H54 (cell line): Measurements from ENCODE around the gene IDH3B.

Experiments used
- DNase-seq: peaks from one replicate; pipeline ENCODE4 v3.0.0; 2011; ENCODE audit warnings: low spot score, mixed read lengths; ENCODE audit not compliant: insufficient read length
- FAIRE-seq: peaks from 3 replicates; lab custom pipeline; 2011; peaks lifted over from hg19 to GRCh38; lab: Jason Lieb, UNC
- POLR2A ChIP-seq: IDR thresholded peaks from 2 replicates; pipeline ENCODE4 v1.6.1; 2011; ENCODE audit warnings: low read depth, mild to moderate bottlenecking, low read length

Gene IDH3B

GRCh38 chr20:2637246-2637645 is 26.8 kb downstream of the IDH3B start:
- no peak for DNase-seq
- no peak for FAIRE-seq
- no peak for TF ChIP-seq POLR2A

DNA sequence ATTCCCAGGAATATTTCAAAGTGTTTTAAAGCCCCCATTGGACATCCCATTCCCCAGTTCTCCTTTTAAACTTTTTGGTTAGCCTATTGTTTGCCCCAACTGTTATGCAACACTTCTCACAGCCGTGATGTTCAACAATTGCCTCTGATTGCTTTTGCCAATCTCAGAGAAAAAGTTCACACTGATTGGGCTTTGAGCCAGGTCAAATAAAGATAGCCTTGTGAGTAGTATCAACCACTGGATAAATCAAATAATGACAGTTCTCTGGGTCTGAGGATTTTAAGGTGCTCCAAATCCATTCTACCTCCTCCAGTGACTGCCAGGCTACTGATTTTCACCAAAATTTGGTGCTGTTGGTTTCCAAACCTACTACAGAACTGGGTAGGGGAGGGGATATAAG is 30.6 kb downstream of the IDH3B start:
- no peak for FAIRE-seq
- DNase-seq: no peak
- no peak for TF ChIP-seq POLR2A

DNA sequence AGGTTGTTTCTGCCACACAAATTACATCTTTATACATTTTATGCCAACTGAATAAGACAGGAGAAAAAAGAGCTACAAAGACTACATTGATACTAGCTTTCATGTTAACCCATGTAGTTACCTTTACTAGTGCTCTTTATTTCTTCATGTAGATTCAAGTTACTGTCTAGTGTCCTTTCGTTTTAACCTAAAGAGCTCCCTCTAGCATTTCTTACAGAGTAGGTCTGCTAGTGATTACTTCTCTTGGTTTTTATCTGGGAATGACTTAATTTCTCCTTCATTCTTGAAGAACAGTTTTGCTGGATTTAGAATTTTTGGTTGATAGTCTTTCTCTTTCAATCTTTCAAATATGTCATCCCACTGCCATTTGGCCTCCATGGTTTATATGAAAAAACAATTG is 32.8 kb downstream of the IDH3B start:
- FAIRE-seq (no peak), DNase-seq (no peak)
- no peak for TF ChIP-seq POLR2A

DNA sequence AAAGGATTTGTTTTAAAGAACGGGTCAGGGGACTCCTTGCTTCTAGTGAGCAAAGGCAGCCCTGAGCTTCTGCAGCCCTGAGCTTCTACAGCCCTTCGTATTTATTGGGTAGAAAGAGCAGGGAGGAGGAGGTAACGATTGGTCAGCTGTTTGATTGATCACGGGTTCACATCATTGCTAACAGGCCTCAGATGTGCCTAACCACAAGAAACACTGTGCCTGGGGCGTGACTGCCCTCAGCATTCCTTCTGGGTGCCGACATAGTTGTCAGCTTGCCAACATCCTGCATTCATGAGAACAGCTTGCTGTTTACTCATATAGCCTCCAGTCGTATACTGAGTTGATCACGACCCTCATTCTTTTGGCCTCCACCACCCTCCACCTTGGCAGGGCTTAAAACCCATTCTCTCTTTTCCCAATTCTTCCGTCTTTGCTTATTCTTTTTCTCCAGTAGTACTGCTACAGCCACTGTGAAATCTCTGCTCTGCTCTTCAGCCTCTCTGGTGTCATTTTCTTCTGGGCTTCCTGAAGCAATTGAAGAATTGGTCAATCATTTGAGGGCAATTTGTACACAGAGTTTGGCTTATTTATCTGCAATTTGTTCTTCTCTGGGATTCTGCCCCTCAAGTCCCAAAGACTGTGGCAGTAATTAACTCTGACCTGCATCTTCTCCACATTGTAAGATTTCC is 37.0 kb downstream of the IDH3B start:
- FAIRE-seq (peak; percentile 36), DNase-seq (no peak)
- no peak for TF ChIP-seq POLR2A

DNA sequence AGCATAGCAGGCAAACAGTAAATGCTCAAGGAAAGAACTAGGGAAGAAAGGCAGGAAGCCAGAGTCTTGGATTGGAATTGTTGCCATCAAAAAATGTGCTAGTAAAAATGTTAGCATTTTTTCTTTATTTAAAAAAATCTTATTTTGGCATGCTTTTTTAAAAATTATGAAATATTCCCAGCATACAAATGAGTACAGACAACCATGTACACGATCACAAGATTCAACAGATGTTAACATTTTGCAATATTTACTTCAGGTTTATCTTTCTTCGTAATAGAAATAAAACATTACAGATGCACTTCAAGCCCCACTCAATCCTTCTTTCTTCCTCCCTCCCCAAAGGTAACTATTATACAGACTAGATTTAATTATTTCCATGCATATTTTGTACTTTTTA is 39.0 kb downstream of the IDH3B start:
- DNase-seq (no peak), FAIRE-seq (no peak)
- TF ChIP-seq POLR2A: no peak

- TF ChIP-seq POLR2A: no peak
- FAIRE-seq (no peak), DNase-seq (no peak)
Measured at GRCh38 chr20:2624190-2624589, 39.8 kb downstream of the IDH3B start.

DNA sequence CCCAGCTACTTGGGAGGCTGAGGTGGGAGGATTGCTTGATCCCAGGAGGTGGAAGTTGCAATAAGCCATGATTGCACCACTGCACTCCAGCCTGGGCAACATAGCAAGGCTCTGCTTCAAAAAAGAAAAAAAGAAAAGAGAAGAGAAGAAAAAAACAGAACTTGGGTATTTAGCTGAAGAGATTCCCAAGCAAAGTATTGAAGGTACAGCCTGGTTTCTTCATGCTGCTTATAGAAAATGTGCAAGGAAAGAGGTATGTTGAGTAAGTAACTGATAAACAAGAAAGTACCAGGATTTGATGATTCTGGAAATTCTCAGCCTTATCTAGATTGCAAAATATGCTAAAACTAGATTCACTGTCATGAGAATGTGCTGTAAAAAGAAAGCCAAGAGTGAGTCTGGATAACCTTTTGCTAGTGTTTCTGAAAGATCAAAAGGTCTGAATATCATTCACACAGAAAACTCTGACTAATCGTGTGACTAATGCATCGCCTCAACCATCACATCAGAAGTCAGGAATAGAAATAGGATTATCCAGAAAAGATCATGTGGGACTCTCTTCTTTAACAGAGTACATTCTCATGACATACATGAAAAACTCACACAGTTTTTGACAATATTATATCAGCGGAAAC is 43.9 kb downstream of the IDH3B start:
- no peak for FAIRE-seq
- no peak for DNase-seq

GRCh38 chr20:2619337-2619736 is 44.7 kb downstream of the IDH3B start:
- no peak for FAIRE-seq
- no peak for DNase-seq
- no peak for TF ChIP-seq POLR2A

More for the DNA sequence above, 43.9 kb downstream of the IDH3B start:
- TF ChIP-seq POLR2A: no peak

DNA sequence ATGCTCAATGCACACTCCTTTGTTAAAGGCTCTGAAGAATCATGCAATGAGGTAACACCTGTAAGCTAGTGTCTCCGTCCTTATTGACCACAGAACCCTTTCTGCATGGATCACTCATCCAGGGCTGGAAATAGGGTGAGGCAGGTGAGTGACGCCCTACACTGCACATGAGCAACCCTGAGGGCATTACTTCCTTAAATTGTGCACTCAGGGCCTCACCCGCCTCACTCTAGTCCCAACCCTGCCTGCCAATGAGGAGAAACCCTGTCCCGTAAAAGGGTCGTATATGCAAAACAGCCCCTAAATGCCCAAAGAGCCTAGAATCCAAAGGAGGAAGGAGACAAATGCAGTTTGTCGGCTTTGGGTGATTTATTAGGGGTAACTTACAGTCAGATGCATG is 45.2 kb downstream of the IDH3B start:
- FAIRE-seq (no peak), DNase-seq (no peak)
- no peak for TF ChIP-seq POLR2A

DNA sequence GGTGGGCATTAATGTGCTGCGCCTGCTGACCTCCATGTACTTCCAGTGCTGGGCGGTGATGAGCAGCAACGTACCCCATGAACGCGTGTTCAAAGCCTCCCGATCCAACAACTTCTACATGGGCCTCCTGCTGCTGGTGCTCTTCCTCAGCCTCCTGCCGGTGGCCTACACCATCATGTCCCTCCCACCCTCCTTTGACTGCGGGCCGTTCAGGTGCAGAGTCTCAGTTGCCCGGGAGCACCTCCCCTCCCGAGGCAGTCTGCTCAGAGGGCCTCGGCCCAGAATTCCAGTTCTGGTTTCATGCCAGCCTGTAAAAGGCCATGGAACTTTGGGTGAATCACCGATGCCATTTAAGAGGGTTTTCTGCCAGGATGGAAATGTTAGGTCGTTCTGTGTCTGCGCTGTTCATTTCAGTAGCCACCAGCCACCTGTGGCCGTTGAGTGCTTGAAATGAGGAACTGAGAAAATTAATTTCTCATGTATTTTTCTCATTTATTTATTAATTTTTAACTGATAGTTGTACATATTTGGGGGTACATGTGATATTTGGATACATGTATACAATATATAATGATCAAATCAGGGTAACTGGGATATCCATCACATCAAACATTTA is 46.8 kb downstream of the IDH3B start:
- FAIRE-seq (no peak), DNase-seq (no peak)
- no peak for TF ChIP-seq POLR2A

DNA sequence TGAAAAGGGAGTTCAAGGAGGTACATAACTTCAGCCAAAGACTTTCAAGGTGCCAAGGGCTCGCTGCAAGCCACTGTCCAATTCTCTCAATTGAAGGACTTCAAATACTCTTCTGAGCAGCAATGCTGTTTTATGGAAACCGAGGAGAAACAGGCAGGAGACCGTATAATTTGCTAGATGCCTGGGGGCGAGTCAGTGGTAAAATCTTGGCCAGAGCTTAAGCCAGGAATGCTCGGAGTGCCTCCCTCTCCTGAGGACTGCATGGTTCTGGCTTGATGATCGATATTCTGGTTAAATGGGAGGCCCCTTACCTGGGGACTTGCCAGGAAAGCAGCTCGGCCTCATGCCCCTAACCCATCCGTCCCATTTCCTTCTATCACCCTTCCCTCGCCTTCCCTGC is 47.4 kb downstream of the IDH3B start:
- TF ChIP-seq POLR2A: no peak
- no peak for DNase-seq
- no peak for FAIRE-seq

GRCh38 chr20:2612073-2612472 is 51.9 kb downstream of the IDH3B start:
- no peak for FAIRE-seq
- no peak for TF ChIP-seq POLR2A
- DNase-seq: no peak

DNA sequence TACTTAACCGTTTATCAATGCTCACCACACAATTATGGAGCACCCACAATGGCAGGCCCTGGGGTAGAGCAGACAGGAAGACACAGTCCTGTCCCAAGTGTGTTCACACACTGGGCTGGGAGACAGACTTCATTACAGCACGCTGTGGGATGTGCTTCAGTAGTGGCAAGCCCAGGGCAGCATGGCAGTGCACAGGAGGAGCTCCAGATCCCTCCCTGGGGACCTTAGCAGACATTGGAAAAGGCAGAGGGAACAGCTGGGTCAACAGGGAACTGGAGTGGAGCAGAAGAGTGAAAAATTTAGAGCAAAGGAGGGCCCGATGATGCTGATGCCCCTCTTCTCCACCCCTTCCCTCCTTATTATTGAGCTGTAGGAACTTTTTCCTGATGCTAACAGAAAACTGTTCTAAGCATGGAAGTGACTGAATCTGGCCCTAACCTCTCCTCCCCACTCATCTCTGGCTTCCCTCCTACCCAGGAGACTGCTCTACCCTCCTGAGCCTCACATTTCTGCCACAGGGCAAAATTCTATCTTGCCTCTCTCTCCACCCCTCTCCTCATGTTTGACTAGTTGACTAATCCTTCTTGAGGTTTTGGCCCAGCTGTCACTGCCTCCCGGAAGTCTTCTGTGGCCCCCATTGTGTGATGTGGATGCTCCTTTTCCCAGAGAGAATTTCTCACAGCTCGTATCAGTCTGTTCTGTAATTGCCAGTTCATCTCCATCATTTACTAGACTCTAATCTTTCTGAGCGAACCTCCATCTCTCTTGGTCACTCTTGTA is 52.9 kb downstream of the IDH3B start:
- DNase-seq: no peak
- no peak for TF ChIP-seq POLR2A
- FAIRE-seq: no peak

DNA sequence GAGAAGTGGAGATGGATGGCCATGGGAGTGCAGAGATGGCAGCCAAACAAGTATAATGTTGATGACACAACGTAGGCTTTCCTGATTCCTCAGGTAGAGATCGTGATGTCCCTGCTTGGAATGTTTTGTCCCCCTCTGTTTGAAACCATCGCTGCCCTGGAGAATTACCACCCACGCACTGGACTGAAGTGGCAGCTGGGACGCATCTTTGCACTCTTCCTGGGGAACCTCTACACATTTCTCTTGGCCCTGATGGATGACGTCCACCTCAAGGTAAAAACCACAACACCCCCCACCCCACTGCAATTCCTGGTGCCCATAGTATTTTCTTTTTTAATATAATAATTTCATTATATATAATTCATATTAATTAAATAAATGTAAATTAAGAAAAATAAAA is 53.7 kb downstream of the IDH3B start:
- DNase-seq (no peak), FAIRE-seq (no peak)
- TF ChIP-seq POLR2A: no peak
